Thyroid gland (tissue), 4 donors: ENCODE data around the gene ACTR1A. TPM values are rescaled to one million over a fixed set of nuclear protein-coding genes. Genes with fewer than 3 reads are reported as not detected.

ENCODE experiments used
- DNase-seq, 2 donors: peaks; one replicate each; pipeline ENCODE4 v3.0.0-alpha.2; 2019
- H3K27ac ChIP-seq, 3 donors: fragments of 200-600 bp; sonication (generic); 1 replicate in 2 of 3; 2 replicates in 1 of 3; pipeline ENCODE4 v1.5.1; 2016 to 2019; ENCODE audit warnings: mild to moderate bottlenecking in 1 of 3, moderate library complexity in 1 of 3
- H3K27me3 ChIP-seq: fragments of 200-600 bp; sonication (generic); one replicate; pipeline ENCODE4 v1.5.1; 2019
- H3K36me3 ChIP-seq, 2 donors: fragments of 200-600 bp; sonication (generic); one replicate each; pipeline ENCODE4 v1.5.1; 2016 to 2019
- H3K4me1 ChIP-seq, 2 donors: fragments of 200-600 bp; sonication (generic); one replicate each; pipeline ENCODE4 v1.5.1; 2017 to 2019
- H3K4me3 ChIP-seq, 3 donors: fragments of 200-600 bp; sonication (generic); replicated peaks in 1 of 3; 1 replicate in 2 of 3; 2 replicates in 1 of 3; pipeline ENCODE4 v1.5.1; 2016; ENCODE audit warnings: mild to moderate bottlenecking in 1 of 3
- H3K9me3 ChIP-seq: fragments of 200-600 bp; sonication (generic); one replicate; pipeline ENCODE4 v1.5.1; 2017
- CTCF ChIP-seq, 6 experiments: fragments of 200-600 bp in 3 of 6; fragments of 450-650 bp in 3 of 6; sonication (generic) in 3 of 6; IDR thresholded peaks; one replicate each; pipeline ENCODE4 v1.5.1; 2016 to 2019; ENCODE audit warnings: antibody characterized with exemption in 6 of 6, mild to moderate bottlenecking in 2 of 6, inconsistent platforms in 1 of 6, moderate library complexity in 1 of 6
- POLR2A ChIP-seq, 2 donors: fragments of 450-650 bp; IDR thresholded peaks; one replicate each; pipeline ENCODE4 v1.6.1; 2017; ENCODE audit warnings: antibody characterized with exemption in 2 of 2, mild to moderate bottlenecking in 2 of 2, moderate library complexity in 1 of 2
- WGBS, 2 donors: methylation state at CpG; one replicate each; pipeline ENCODE4 v1.1.5; 2017; 5-methylcytosine and 5-hydroxymethylcytosine counted together
- intact Hi-C: fragments of 100-400 bp; cut with DNase I; formaldehyde crosslinking; loops from one replicate; pipeline ENCODE4 v1.15.1; 2023
- total RNA-seq, 4 donors: library from RNA; depleted of rRNA; stranded (reverse); fragments of >200 nt; gene quantifications; one replicate each; pipeline ENCODE4 v1.2.3, GENCODE V29; 2016

Gene ACTR1A
- total RNA-seq, 4 donors from 2014 or later: 94.1 to 111 (median 103) TPM

GRCh38 chr10:102468683-102469082 lies 33.8 kb downstream of the ACTR1A start:
- Histone ChIP-seq H3K27ac (peak overlapping the region in 2 of 3 donors; percentile 20 to 29), H3K4me3 (no peak overlapping the region), H3K36me3 (no peaks in the 10 kb centered on the region), H3K4me1 (peaks cover 0 to 11% of the 10 kb centered on the region in 2 donors), H3K9me3 (no peaks in the 10 kb centered on the region), H3K27me3 (no peaks in the 10 kb centered on the region)
- intact Hi-C loops: no loop called here
- no peak for DNase-seq
- TF ChIP-seq POLR2A (IDR thresholded peaks at IDR 0.05) (no peak), CTCF (IDR thresholded peaks at IDR 0.05) (no peak)
- 63 to 73% methylated on average over 9 of the region's 9 CpGs for WGBS, 2 donors

GRCh38 chr10:102467971-102468438 lies 34.5 kb downstream of the ACTR1A start:
- no peak for TF ChIP-seq CTCF (IDR thresholded peaks at IDR 0.05)
- no peak for TF ChIP-seq POLR2A (IDR thresholded peaks at IDR 0.05)
- H3K27me3 ChIP-seq: no peaks in the 10 kb centered on the region
- DNase-seq: no peak
- no peak overlapping the region for H3K4me3 ChIP-seq
- no peaks in the 10 kb centered on the region for H3K9me3 ChIP-seq
- 77 to 79% methylated on average over 6 of the region's 6 CpGs for WGBS, 2 donors
- H3K36me3 ChIP-seq: no peaks in the 10 kb centered on the region
- peaks cover 3 to 18% of the 10 kb centered on the region in 2 donors for H3K4me1 ChIP-seq
- no peak overlapping the region for H3K27ac ChIP-seq
- intact Hi-C loops: no loop called here

GRCh38 chr10:102467318-102467717 lies 35.2 kb downstream of the ACTR1A start:
- intact Hi-C loops: no loop called here
- Histone ChIP-seq H3K9me3 (no peaks in the 10 kb centered on the region), H3K27me3 (no peaks in the 10 kb centered on the region), H3K4me3 (no peak overlapping the region), H3K4me1 (peaks cover 3 to 25% of the 10 kb centered on the region in 2 donors), H3K36me3 (no peaks in the 10 kb centered on the region), H3K27ac (no peak overlapping the region)
- WGBS, 2 donors: 89 to 96% methylated on average over 6 of the region's 6 CpGs
- TF ChIP-seq POLR2A (IDR thresholded peaks at IDR 0.05) (no peak), CTCF (IDR thresholded peaks at IDR 0.05) (no peak)
- no peak for DNase-seq

GRCh38 chr10:102465466-102465865 lies 37.0 kb downstream of the ACTR1A start:
- DNase-seq: no peak
- 69 to 72% methylated on average over 3 of the region's 3 CpGs for WGBS, 2 donors
- no peaks in the 10 kb centered on the region for H3K9me3 ChIP-seq
- intact Hi-C loops: no loop called here
- no peak overlapping the region for H3K4me3 ChIP-seq
- TF ChIP-seq CTCF (IDR thresholded peaks at IDR 0.05) (no peak), POLR2A (IDR thresholded peaks at IDR 0.05) (no peak)
- no peaks in the 10 kb centered on the region for H3K36me3 ChIP-seq
- peaks cover 15 to 34% of the 10 kb centered on the region in 2 donors for H3K4me1 ChIP-seq
- no peak overlapping the region for H3K27ac ChIP-seq
- H3K27me3 ChIP-seq: no peaks in the 10 kb centered on the region

- no peak for TF ChIP-seq POLR2A (IDR thresholded peaks at IDR 0.05)
- TF ChIP-seq CTCF (IDR thresholded peaks at IDR 0.05): no peak
- Histone ChIP-seq H3K4me1 (peaks cover 15 to 29% of the 10 kb centered on the region in 2 donors), H3K27me3 (no peaks in the 10 kb centered on the region), H3K27ac (peak overlapping the region in 1 of 3 donors; percentile 48), H3K9me3 (no peaks in the 10 kb centered on the region), H3K36me3 (no peaks in the 10 kb centered on the region), H3K4me3 (no peak overlapping the region)
- DNase-seq: no peak
- 78 to 88% methylated on average over 10 of the region's 10 CpGs for WGBS, 2 donors
- intact Hi-C loops: no loop called here
Measured at GRCh38 chr10:102463983-102464382, 38.5 kb downstream of the ACTR1A start.
